Lower lobe of right lung (tissue), 2 donors: Measurements from ENCODE around the gene GLB1L. TPM values are rescaled to one million over a fixed set of nuclear protein-coding genes. Genes with fewer than 3 reads are reported as not detected.

ENCODE experiments used
- ATAC-seq, 2 donors: fragments of 200-7000 bp; cut with Tn5 transposase; one replicate each; pipeline ENCODE4 v1.9.1; 2020 to 2022; ENCODE audit warnings: mild to moderate bottlenecking in 2 of 2, moderate library complexity in 2 of 2
- DNase-seq: peaks from one replicate; pipeline ENCODE4 v3.0.0-alpha.2; 2020
- H3K27ac ChIP-seq: fragments of 200-600 bp; one replicate; pipeline ENCODE4 v1.8.0; 2022
- H3K27me3 ChIP-seq: fragments of 200-600 bp; one replicate; pipeline ENCODE4 v1.8.0; 2022; ENCODE audit warnings: low read depth
- H3K36me3 ChIP-seq: fragments of 200-600 bp; one replicate; pipeline ENCODE4 v1.8.0; 2022; ENCODE audit warnings: mild to moderate bottlenecking
- H3K4me1 ChIP-seq: fragments of 200-600 bp; one replicate; pipeline ENCODE4 v1.8.0; 2022
- H3K4me3 ChIP-seq: fragments of 200-600 bp; one replicate; pipeline ENCODE4 v1.8.0; 2022; ENCODE audit warnings: mild to moderate bottlenecking
- H3K9me3 ChIP-seq: fragments of 200-600 bp; one replicate; pipeline ENCODE4 v1.8.0; 2022
- intact Hi-C: fragments of 100-400 bp; cut with DNase I; formaldehyde crosslinking; loops from one replicate; pipeline ENCODE4 v1.11.0; 2022
- total RNA-seq: library from RNA; stranded (reverse); fragmentation: NEBNext Ultra II Directional; extraction: Animal tissue kit (Norgen Biotek cat#: 25700); gene quantifications from one replicate; pipeline ENCODE4 v1.2.1, GENCODE V29; 2021
- TF ChIP-seq, protein P1 (sequence below): fragments of 200-600 bp; IDR thresholded peaks from one replicate; pipeline ENCODE4 v1.8.0; 2022; ENCODE audit warnings: antibody characterized with exemption, mild to moderate bottlenecking
- donor health status: DM: no; HTN: yes; CAD: no; lungs with severe emphysema.

GLB1L gene
- total RNA-seq, 1 donor from 2014 or later: 12.6 TPM

GRCh38 chr2:219246559-219246958 lies 1.3 kb upstream of the GLB1L start:
- TF ChIP-seq, protein P1, sequence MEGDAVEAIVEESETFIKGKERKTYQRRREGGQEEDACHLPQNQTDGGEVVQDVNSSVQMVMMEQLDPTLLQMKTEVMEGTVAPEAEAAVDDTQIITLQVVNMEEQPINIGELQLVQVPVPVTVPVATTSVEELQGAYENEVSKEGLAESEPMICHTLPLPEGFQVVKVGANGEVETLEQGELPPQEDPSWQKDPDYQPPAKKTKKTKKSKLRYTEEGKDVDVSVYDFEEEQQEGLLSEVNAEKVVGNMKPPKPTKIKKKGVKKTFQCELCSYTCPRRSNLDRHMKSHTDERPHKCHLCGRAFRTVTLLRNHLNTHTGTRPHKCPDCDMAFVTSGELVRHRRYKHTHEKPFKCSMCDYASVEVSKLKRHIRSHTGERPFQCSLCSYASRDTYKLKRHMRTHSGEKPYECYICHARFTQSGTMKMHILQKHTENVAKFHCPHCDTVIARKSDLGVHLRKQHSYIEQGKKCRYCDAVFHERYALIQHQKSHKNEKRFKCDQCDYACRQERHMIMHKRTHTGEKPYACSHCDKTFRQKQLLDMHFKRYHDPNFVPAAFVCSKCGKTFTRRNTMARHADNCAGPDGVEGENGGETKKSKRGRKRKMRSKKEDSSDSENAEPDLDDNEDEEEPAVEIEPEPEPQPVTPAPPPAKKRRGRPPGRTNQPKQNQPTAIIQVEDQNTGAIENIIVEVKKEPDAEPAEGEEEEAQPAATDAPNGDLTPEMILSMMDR: no peak
- Histone ChIP-seq H3K4me3 (no peak overlapping the region), H3K27ac (peak overlapping the region; percentile 98), H3K9me3 (no peaks in the 10 kb centered on the region), H3K4me1 (peaks cover 67% of the 10 kb centered on the region), H3K27me3 (no peaks in the 10 kb centered on the region), H3K36me3 (peaks cover 28% of the 10 kb centered on the region)
- intact Hi-C loops: no loop called here
- ATAC-seq: no peak
- DNase-seq: no peak

GRCh38 chr2:219245899-219246230 lies 621 bp upstream of the GLB1L start:
- TF ChIP-seq, protein P1: no peak
- intact Hi-C loops: no loop called here
- H3K9me3 ChIP-seq: no peaks in the 10 kb centered on the region
- no peak for ATAC-seq
- peak overlapping the region; percentile 97 for H3K4me3 ChIP-seq
- H3K36me3 ChIP-seq: peaks cover 24% of the 10 kb centered on the region
- H3K27ac ChIP-seq: peak overlapping the region; percentile 98
- no peaks in the 10 kb centered on the region for H3K27me3 ChIP-seq
- DNase-seq: no peak
- peaks cover 63% of the 10 kb centered on the region for H3K4me1 ChIP-seq

GRCh38 chr2:219244789-219245147 lies 476 bp downstream of the GLB1L start:
- ATAC-seq: no peak
- intact Hi-C loops: no loop called here
- H3K4me1 ChIP-seq: peaks cover 52% of the 10 kb centered on the region

DNA sequence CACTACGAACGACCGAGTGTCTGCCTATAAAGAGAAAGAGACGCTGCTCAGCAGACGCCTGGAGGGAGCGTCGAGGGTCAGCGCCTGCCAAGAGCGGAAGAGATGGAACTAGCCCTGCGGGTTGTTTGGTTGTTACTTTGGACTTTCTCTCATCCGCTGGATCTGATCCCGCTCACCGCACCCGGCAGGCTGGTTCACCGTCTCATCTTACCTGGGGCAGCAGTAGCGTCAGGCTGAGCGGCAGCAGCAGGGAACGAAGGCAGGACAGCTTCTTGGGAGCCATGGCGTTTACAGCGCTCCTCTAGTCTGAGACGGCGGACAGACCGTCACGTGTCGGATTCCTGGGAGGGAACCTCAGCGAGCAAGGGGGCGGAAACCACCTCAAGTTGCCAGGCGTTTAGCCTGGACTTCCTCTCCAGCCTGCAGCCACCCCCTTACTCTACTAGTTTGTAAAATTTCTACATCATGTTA lies 1.9 kb downstream of the GLB1L start:
- intact Hi-C loops: no loop called here
- H3K4me3 ChIP-seq: peak overlapping the region; percentile 41
- H3K27me3 ChIP-seq: no peaks in the 10 kb centered on the region
- peak; percentile 79 for DNase-seq
- H3K4me1 ChIP-seq: peaks cover 37% of the 10 kb centered on the region
- TF ChIP-seq, protein P1: no peak
- no peaks in the 10 kb centered on the region for H3K9me3 ChIP-seq
- peak in 1 of 2 donors; percentile 45 for ATAC-seq
- peak overlapping the region; percentile 6 for H3K27ac ChIP-seq
- H3K36me3 ChIP-seq: peaks cover 31% of the 10 kb centered on the region

More at GRCh38 chr2:219244789-219245147, 476 bp downstream of the GLB1L start:
- DNase-seq: no peak
- Histone ChIP-seq H3K4me3 (peak overlapping the region; percentile 97), H3K27ac (peak overlapping the region; percentile 98), H3K27me3 (no peaks in the 10 kb centered on the region), H3K9me3 (no peaks in the 10 kb centered on the region), H3K36me3 (peaks cover 20% of the 10 kb centered on the region)
- TF ChIP-seq, protein P1: no peak

GRCh38 chr2:219234331-219234730 lies 10.9 kb downstream of the GLB1L start:
- DNase-seq (no peak), ATAC-seq (no peak)
- H3K4me3 ChIP-seq: no peak overlapping the region
- peaks cover 17% of the 10 kb centered on the region for H3K4me1 ChIP-seq
- H3K27ac ChIP-seq: no peak overlapping the region
- H3K27me3 ChIP-seq: no peaks in the 10 kb centered on the region
- H3K36me3 ChIP-seq: peaks cover 80% of the 10 kb centered on the region
- intact Hi-C loops: no loop called here
- TF ChIP-seq, protein P1: no peak
- no peaks in the 10 kb centered on the region for H3K9me3 ChIP-seq
